SK-N-SH treated with all-trans-retinoic acid at 6 μM for 48 hours (cell line): Measurements from ENCODE around the gene RADIL.

Experiments used
- BACH2 ChIP-seq: fragments of 250-450 bp; sonication (Bioruptor Pico); IDR thresholded peaks from 2 replicates; pipeline ENCODE4 v1.9.0; 2021; ENCODE audit warnings: mild to moderate bottlenecking, borderline replicate concordance
- CSDC2 ChIP-seq: fragments of 250-450 bp; sonication (Bioruptor Pico); IDR thresholded peaks from 2 replicates; pipeline ENCODE4 v1.5.0; 2020; ENCODE audit warnings: mild to moderate bottlenecking, moderate library complexity
- GLIS3 ChIP-seq: fragments of 250-450 bp; sonication (Bioruptor Pico); IDR thresholded peaks from 2 replicates; pipeline ENCODE4 v1.5.0; 2020; ENCODE audit warnings: mild to moderate bottlenecking, moderate library complexity
- PPARA ChIP-seq: fragments of 250-450 bp; sonication (Bioruptor Pico); IDR thresholded peaks from 2 replicates; pipeline ENCODE4 v1.5.0; 2020; ENCODE audit warnings: mild to moderate bottlenecking, borderline replicate concordance
- RARB ChIP-seq: fragments of 250-450 bp; sonication (Bioruptor Pico); IDR thresholded peaks from 2 replicates; pipeline ENCODE4 v1.8.0; 2021; ENCODE audit warnings: mild to moderate bottlenecking, moderate library complexity
- ZFP3 ChIP-seq: fragments of 250-450 bp; sonication (Bioruptor Pico); IDR thresholded peaks from 2 replicates; pipeline ENCODE4 v1.5.0; 2020; ENCODE audit warnings: mild to moderate bottlenecking, moderate library complexity
- ZNF70 ChIP-seq: fragments of 450-650 bp; formaldehyde crosslinking; IDR thresholded peaks from 2 replicates; pipeline ENCODE4 v1.5.0; 2020; ENCODE audit warnings: mild to moderate bottlenecking, moderate library complexity

- no peak for TF ChIP-seq RARB (CRISPR knock-in tag)
- no peak for TF ChIP-seq PPARA (CRISPR knock-in tag)
- TF ChIP-seq ZFP3 (CRISPR knock-in tag): no peak
- no peak for TF ChIP-seq GLIS3 (CRISPR knock-in tag)
- TF ChIP-seq BACH2 (CRISPR knock-in tag): no peak
- no peak for TF ChIP-seq CSDC2 (CRISPR knock-in tag)
- TF ChIP-seq ZNF70: no peak
Measured at GRCh38 chr7:4765776-4766490, 117.6 kb downstream of the RADIL start.
